ENCODE measurements around the gene PTGDR. TPM values are rescaled to one million over a fixed set of nuclear protein-coding genes. Genes with fewer than 3 reads are reported as not detected.

PTGDR gene
- polyA plus RNA-seq, 2 of the 4 experiments (the other 2 are of a cell fraction), result not detected

DNA sequence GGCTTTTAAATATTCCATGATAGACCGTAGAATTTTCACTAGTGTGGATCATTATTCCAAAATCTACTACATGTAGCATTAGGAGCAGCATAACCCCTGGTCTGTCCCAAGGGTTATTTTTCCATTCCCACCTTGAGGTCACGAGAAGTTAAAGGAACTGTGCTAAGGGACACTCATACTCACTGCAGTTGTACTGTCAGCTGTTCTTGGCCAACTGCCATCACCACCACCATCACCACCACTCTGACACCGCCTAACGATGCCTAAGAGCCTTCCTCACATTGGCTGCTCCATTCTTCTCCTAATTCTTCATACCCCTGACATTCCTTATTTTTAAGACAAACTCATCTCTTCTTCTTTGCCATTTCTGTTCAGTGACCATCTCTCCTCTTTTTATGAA is 13.4 kb upstream of the PTGDR start:
- Histone ChIP-seq H3K9me3 (no peaks in the 10 kb centered on the region), H3K4me2 (no peak overlapping the region), H3K4me3 (no peak overlapping the region), H3K4me1 (no peaks in the 10 kb centered on the region), H3K27ac (no peak overlapping the region)
- FAIRE-seq, result no peak
- TF ChIP-seq GATA3 (IDR thresholded peaks at IDR 0.05; ENCODE audit: borderline replicate concordance), result no peak
- no peak for TF ChIP-seq SMC3 (IDR thresholded peaks at IDR 0.05)
- no peak for TF ChIP-seq NFE2L2 (conservative IDR thresholded peaks at IDR 0.05; ENCODE audit: low read length)
- no peak for TF ChIP-seq MYC (IDR thresholded peaks at IDR 0.05; ENCODE audit: borderline replicate concordance, low read length)
- no peak for TF ChIP-seq KDM5A (IDR thresholded peaks at IDR 0.05)
- TF ChIP-seq BHLHE40 (IDR thresholded peaks at IDR 0.05; ENCODE audit: low read depth, low read length), result no peak
- TF ChIP-seq ZFP36 (IDR thresholded peaks at IDR 0.05; ENCODE audit: borderline replicate concordance, partially characterized antibody), result no peak
- no peak for TF ChIP-seq SREBF2 (IDR thresholded peaks at IDR 0.05)
- ChIA-PET CTCF (no interaction called here), POLR2A (no interaction called here)
- ATAC-seq, result no peak
- WGBS (ENCODE audit: missing lambda C conversion rate), result 14% methylated on average over 4 of the region's 4 CpGs
- DNase-seq (ENCODE audit: low read depth in 1 of 2, low spot score in 1 of 2), result no peak

DNA sequence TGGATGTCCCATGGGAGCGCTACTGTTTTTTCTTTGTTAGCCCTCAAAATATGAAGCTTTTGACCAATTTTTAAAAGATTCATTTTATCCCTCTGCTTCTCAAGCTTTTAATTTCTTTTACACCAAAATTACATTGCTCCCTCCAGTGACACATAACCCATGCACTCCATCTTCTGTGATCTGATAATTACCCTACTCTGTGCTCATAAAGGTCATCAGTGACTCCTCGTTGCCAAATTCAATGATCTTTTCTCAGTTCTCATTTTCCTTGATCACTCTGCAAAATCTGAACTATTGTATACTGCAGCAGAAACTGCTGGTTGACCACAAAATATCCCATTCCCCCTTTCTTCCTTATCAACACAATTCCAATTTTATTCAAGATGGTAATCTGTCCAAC is 8.7 kb upstream of the PTGDR start:
- WGBS (ENCODE audit: missing lambda C conversion rate), result 48% methylated on average over 2 of the region's 2 CpGs
- CTCF ChIA-PET, result interaction anchor here (0.6 to 1.3 kb wide), 5 partner anchors 9 to 276 kb away, joined by 3 read pairs; partner anchors contain the start of gene PTGDR
- TF ChIP-seq SREBF2 (IDR thresholded peaks at IDR 0.05) (no peak), JUNB (IDR thresholded peaks at IDR 0.05) (no peak), RCOR1 (IDR thresholded peaks at IDR 0.05; ENCODE audit: low read depth, low read length) (no peak)
- DNase-seq (ENCODE audit: low read depth in 1 of 2, low spot score in 1 of 2), result no peak
- H3K9me3 ChIP-seq, result no peaks in the 10 kb centered on the region
- H3K4me1 ChIP-seq, result no peaks in the 10 kb centered on the region
- no peak for FAIRE-seq
- no peak overlapping the region for H3K4me3 ChIP-seq
- H3K27ac ChIP-seq, result no peak overlapping the region
- POLR2A ChIA-PET, result no interaction called here
- ATAC-seq, result no peak
- no peak overlapping the region for H3K4me2 ChIP-seq

DNA sequence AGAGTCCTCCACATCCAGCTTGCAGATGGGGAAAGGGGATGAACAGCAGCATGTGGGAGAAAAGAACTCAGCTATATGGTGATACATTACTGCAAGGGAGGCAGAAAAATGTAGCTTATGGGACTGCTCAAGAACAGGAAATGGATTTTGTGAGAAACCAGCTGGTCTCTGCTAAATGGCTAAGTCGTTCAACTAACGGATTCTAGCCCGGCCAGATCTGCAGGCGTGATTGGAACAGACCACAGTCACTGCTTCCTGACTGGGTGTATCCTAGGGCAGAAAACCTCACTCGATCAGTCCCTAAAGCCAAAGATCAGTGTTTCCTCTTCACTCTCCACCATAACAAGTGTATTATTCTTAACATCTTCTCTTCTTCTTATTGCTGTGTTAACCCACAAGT is 8.1 kb upstream of the PTGDR start:
- WGBS (ENCODE audit: missing lambda C conversion rate), result 49% methylated on average over 5 of the region's 5 CpGs
- POLR2A ChIA-PET, result no interaction called here

GRCh38 chr14:52262600-52262999 is 4.9 kb upstream of the PTGDR start:
- ATAC-seq (no peak), FAIRE-seq (no peak), DNase-seq (ENCODE audit: low read depth in 1 of 2, low spot score in 1 of 2) (no peak)
- Histone ChIP-seq H3K4me2 (no peak overlapping the region), H3K9me3 (no peaks in the 10 kb centered on the region), H3K4me3 (no peak overlapping the region), H3K27ac (no peak overlapping the region), H3K4me1 (no peaks in the 10 kb centered on the region)
- POLR2A ChIA-PET, result no interaction called here
- no peak for TF ChIP-seq MAZ (IDR thresholded peaks at IDR 0.05; ENCODE audit: borderline replicate concordance, low read depth, low read length)
- TF ChIP-seq, protein P1, sequence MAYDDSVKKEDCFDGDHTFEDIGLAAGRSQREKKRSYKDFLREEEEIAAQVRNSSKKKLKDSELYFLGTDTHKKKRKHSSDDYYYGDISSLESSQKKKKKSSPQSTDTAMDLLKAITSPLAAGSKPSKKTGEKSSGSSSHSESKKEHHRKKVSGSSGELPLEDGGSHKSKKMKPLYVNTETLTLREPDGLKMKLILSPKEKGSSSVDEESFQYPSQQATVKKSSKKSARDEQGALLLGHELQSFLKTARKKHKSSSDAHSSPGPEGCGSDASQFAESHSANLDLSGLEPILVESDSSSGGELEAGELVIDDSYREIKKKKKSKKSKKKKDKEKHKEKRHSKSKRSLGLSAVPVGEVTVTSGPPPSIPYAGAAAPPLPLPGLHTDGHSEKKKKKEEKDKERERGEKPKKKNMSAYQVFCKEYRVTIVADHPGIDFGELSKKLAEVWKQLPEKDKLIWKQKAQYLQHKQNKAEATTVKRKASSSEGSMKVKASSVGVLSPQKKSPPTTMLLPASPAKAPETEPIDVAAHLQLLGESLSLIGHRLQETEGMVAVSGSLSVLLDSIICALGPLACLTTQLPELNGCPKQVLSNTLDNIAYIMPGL (CRISPR knock-in tag; IDR thresholded peaks at IDR 0.05; ENCODE audit: borderline replicate concordance), result no peak
- no peak for TF ChIP-seq KDM5A (IDR thresholded peaks at IDR 0.05)
- TF ChIP-seq ESRRA (IDR thresholded peaks at IDR 0.05; ENCODE audit: borderline replicate concordance, low read length), result no peak
- no peak for TF ChIP-seq CHD4 (IDR thresholded peaks at IDR 0.05; ENCODE audit: borderline replicate concordance)
- no peak for TF ChIP-seq SMC3 (IDR thresholded peaks at IDR 0.05)
- TF ChIP-seq, protein P2, sequence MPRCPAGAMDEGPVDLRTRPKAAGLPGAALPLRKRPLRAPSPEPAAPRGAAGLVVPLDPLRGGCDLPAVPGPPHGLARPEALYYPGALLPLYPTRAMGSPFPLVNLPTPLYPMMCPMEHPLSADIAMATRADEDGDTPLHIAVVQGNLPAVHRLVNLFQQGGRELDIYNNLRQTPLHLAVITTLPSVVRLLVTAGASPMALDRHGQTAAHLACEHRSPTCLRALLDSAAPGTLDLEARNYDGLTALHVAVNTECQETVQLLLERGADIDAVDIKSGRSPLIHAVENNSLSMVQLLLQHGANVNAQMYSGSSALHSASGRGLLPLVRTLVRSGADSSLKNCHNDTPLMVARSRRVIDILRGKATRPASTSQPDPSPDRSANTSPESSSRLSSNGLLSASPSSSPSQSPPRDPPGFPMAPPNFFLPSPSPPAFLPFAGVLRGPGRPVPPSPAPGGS (IDR thresholded peaks at IDR 0.05), result no peak
- TF ChIP-seq RAD21 (conservative IDR thresholded peaks at IDR 0.05 in 1 of 2, IDR thresholded peaks at IDR 0.05 in 1 of 2), result no peak
- TF ChIP-seq RFX5 (IDR thresholded peaks at IDR 0.05), result no peak
- TF ChIP-seq, protein P3, sequence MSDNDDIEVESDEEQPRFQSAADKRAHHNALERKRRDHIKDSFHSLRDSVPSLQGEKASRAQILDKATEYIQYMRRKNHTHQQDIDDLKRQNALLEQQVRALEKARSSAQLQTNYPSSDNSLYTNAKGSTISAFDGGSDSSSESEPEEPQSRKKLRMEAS (IDR thresholded peaks at IDR 0.05), result no peak
- no peak for TF ChIP-seq SREBF2 (IDR thresholded peaks at IDR 0.05)
- 35% methylated on average over 1 of the region's 1 CpG for WGBS (ENCODE audit: missing lambda C conversion rate)
- CTCF ChIA-PET, result no interaction called here

More for the DNA sequence above, 8.1 kb upstream of the PTGDR start:
- FAIRE-seq, result no peak
- H3K27ac ChIP-seq, result no peak overlapping the region
- H3K4me3 ChIP-seq, result no peak overlapping the region
- H3K9me3 ChIP-seq, result no peaks in the 10 kb centered on the region
- H3K4me1 ChIP-seq, result no peaks in the 10 kb centered on the region
- CTCF ChIA-PET, result interaction anchor here (1.1 to 1.3 kb wide), 2 partner anchors 25 to 41 kb away, joined by 3 read pairs; no protein-coding TSS in a partner anchor
- no peak overlapping the region for H3K4me2 ChIP-seq
- no peak for DNase-seq (ENCODE audit: low read depth in 1 of 2, low spot score in 1 of 2)
- TF ChIP-seq EHMT2 (IDR thresholded peaks at IDR 0.05; ENCODE audit: low read depth) (no peak), BHLHE40 (IDR thresholded peaks at IDR 0.05; ENCODE audit: low read depth, low read length) (no peak), ZC3H11A (IDR thresholded peaks at IDR 0.05) (no peak), TP53 (CRISPR knock-in tag; IDR thresholded peaks at IDR 0.05) (no peak), CBX8 (IDR thresholded peaks at IDR 0.05) (no peak), HOXB5 (CRISPR knock-in tag; IDR thresholded peaks at IDR 0.05) (no peak), CBX2 (IDR thresholded peaks at IDR 0.05; ENCODE audit: borderline replicate concordance, low read depth) (no peak), ZSCAN20 (CRISPR knock-in tag; IDR thresholded peaks at IDR 0.05) (no peak), EP300 (IDR thresholded peaks at IDR 0.05) (no peak), NFE2L2 (conservative IDR thresholded peaks at IDR 0.05; ENCODE audit: low read length) (no peak), GATA3 (IDR thresholded peaks at IDR 0.05; ENCODE audit: borderline replicate concordance) (no peak), ATOH8 (CRISPR knock-in tag; IDR thresholded peaks at IDR 0.05; ENCODE audit: low read depth) (no peak), HOXA7 (CRISPR knock-in tag; IDR thresholded peaks at IDR 0.05) (no peak), SREBF2 (IDR thresholded peaks at IDR 0.05) (no peak)
- ATAC-seq, result no peak

Data from A549 (cell line).